T follicular helper cell (primary cell): ENCODE measurements around the gene ADAMTSL1.

ENCODE experiments used
- DNase-seq: peaks from one replicate; pipeline ENCODE4 v3.0.0-alpha.2; 2020; ENCODE audit warnings: low read depth

ADAMTSL1 gene

DNA sequence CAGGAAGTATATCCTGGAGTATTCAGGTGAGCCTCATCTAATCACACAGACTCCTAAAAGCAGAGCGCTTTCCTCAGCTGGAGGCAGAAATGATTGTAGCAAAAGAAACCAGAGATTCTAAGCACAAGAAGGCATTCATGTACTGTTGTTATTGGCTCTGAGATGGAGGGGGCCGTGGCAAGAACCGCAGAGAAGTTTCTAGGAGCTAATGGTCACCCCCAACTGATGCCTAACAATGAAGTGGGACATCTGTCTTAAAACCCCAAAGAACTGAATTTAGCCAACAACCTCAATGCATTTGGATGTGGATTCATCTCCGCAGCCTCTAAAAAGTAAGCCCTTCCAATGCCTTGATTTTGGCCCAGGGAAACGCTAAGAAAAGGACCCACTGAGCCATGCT is 76.3 kb downstream of the ADAMTSL1 start:
- DNase-seq: no peak

DNA sequence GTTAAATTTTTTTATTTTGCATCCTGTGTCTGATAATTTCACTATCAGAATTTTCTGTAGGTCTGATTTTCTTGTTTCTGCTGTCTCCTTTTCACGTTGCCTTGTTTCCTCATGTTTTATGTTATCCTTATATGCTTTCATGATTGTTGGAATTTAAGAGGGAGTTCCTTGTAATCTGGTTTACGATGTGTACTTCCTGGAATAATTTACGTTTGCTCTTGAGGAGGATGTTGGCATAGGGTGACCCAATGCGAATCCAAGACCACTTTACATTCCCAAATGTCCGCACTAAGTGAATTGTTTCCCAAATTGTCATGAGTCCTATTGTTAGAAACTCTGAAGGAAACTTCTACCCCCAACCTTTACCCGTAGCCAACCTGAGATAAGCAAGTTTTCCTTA is 80.3 kb downstream of the ADAMTSL1 start:
- no peak for DNase-seq

DNA sequence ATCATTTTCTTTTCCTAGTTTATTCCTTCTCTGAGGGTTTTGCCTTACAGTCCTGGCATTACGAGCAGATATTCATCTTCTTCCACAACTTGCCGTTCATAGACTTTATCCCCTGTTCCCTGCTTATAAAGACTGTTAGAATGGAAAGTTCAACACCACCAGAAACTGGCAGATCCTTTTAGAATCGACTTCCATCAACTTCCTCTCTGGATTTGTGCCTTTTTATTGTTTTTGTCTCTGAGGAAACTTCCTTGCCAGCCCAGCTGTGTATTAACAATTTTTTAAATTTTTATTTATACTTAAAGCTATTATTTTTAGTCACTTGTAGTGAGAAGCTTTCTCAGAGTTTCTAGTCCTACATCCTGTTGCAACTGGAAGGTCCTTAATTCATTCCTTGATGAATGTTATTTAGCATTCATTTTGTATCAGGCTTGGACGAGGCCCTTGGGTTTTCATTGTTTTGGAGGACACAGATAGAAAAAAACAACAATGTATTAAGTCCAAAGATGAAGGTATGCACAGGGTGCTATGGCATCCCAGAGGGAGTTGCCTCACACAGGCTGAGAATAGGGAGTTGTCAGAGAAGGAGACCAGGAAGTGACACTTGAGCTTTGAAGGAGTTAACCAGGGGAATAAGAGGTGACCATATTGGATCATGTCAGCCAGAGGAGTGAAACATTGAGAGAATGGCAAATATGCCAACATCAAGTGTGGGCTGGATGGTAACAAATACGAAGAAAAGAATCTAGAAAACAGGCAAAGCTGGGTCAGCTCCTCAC is 81.3 kb downstream of the ADAMTSL1 start:
- DNase-seq: no peak

GRCh38 chr9:18564018-18564880 is 90.3 kb downstream of the ADAMTSL1 start:
- no peak for DNase-seq

- DNase-seq: no peak
Measured at GRCh38 chr9:18566121-18566520, 92.2 kb downstream of the ADAMTSL1 start.

GRCh38 chr9:18568973-18569372 is 95.0 kb downstream of the ADAMTSL1 start:
- DNase-seq: no peak

GRCh38 chr9:18569941-18570630 is 96.1 kb downstream of the ADAMTSL1 start:
- no peak for DNase-seq

GRCh38 chr9:18573021-18573556 is 99.1 kb downstream of the ADAMTSL1 start:
- DNase-seq: no peak

DNA sequence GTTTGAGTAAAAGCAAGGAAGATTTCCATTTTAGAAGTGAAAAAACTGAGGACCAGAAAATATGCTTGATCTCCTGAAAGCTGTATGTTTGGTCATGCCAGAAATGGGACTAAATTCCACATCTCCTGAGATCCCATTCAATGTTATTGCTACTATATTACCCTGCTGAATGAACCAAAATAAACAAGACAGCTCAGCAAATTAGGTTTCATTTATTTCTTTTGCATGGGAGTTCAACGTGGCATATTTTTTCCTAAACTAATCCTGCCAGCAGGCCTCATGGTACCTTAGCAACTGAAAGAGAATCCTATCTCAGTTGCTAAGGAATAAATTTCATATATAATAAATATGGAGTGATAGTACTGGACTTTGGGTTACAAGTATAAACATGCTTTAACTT is 101.7 kb downstream of the ADAMTSL1 start:
- no peak for DNase-seq

DNA sequence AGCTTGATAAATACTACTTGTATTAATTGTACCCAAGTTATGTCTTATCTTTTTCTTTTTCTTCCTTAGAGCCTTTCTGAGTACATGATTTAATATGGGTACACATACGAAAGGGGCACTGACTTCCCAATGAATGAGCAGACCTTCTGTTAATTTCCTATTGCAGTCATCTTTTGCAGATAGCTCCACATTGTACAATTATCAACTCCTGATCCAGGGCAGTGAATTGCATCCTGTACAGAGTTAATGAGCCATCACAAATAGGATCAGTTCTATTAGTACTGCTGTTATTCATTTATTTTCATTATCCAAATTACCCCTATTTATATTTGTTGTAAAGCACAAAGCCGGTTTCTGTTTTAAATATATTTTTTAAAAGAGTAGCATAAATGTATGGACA is 105.6 kb downstream of the ADAMTSL1 start:
- no peak for DNase-seq

DNA sequence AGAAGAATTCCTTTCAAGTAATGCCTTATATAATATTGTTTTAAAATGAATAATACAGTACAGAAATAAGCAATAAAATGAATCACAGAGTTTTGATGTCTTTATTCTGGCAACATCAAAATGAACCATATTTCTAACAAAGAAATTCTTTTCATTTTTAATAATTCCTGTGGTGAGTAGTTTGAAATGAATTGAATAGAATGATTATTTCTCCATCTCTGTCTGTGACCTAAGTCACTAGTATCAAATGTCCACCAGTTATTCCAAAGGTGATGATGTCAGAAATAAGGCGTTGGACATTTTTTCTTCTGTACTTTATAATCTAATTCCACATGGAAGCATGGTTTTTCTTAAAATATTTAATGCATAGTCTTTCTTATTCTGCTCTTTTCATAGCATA is 106.2 kb downstream of the ADAMTSL1 start:
- DNase-seq: no peak

DNA sequence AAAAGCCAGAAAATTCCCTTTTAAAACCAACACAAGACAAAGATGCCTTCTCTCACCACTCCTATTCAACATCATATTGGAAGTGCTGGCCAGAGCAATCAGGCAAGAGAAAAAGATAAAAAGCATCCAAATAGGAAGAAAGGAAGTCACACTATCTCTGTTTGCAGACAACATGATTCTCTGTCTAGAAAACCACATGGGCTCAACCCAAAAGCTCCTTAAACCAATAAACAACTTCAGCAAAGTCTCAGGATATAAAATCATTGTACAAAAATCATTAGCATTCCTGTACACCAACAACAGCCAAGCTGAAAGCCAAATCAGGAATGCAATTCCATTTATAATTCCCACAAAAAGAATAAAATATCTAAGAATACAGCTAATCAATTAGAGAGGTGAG is 112.0 kb downstream of the ADAMTSL1 start:
- DNase-seq: no peak

DNA sequence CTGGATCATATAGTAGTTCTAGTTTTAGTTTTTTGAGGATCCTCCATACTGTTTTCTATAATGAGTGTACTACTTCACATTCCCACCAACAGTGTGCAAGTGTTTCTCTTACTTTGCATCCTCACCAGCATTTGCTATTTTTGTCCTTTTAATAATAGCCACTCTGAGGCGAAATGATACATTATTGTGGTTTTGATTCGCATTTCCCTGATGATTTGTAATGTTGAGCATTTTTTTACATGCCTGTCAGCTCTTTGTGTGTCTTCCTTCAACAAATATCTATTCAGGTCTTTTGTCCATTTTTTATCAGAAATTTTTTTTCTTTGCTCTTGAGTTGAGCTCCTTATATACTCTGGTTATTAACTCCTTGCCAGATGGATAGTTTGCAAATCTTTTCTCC is 114.0 kb downstream of the ADAMTSL1 start:
- DNase-seq: no peak

GRCh38 chr9:18591261-18591660 is 117.3 kb downstream of the ADAMTSL1 start:
- DNase-seq: no peak

GRCh38 chr9:18594837-18595236 is 120.9 kb downstream of the ADAMTSL1 start:
- no peak for DNase-seq

- DNase-seq: no peak
Measured at GRCh38 chr9:18595597-18595996, 121.6 kb downstream of the ADAMTSL1 start.

DNA sequence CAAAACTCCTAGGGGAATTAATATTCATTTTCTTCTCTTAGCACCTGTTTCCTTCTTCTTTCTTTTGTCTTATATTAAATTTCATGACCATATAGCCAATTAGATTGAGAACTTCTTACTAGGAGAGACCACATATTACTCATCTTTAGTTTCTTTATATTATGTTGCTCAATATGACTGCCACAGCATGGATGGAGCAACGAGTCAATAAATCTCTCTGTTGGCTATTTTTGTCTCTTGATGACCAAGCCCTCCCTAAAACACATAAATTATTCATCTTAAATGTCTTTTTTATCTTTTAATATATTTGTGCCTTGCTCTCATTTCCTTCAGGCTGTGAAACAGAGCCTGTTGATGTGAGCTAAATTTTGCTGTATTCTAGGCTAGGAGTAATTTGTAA is 123.0 kb downstream of the ADAMTSL1 start:
- DNase-seq: no peak

GRCh38 chr9:18598969-18599368 is 125.0 kb downstream of the ADAMTSL1 start:
- no peak for DNase-seq

- no peak for DNase-seq
Measured at GRCh38 chr9:18601026-18601425, 127.1 kb downstream of the ADAMTSL1 start.

DNA sequence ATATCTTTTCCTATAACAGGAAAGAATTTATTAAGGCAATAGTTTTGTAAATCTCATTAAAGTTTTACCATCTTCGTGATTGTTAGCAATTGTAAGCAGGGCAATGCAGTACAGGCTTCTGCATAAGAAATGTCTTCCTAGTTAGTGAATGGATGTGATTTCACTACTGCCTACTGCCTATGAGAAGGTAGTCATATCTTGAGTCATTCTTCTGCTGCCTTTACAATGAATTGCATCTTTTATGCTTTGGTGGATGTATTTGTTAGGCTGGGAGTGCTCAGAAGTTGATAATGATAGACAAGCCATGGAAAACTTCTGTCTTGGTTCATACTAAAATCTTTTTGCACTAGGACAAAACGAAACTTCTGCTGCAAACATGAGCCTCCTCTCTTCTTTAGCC is 128.0 kb downstream of the ADAMTSL1 start:
- no peak for DNase-seq

GRCh38 chr9:18604767-18605730 is 131.1 kb downstream of the ADAMTSL1 start:
- DNase-seq: no peak
